HEK293T (cell line): ENCODE data around the gene PALLD.

Experiments used
- CTCF ChIA-PET: fragments of 350-600 bp; formaldehyde crosslinking; extraction: SDS; loops from one replicate; lab custom pipeline; 2021; ENCODE audit warnings: antibody characterized with exemption, inconsistent platforms; lab: Yijun Ruan, JAX
- POLR2A ChIA-PET: fragments of 350-600 bp; formaldehyde crosslinking; extraction: SDS; loops from one replicate; lab custom pipeline; 2020; ENCODE audit warnings: antibody characterized with exemption, inconsistent platforms; lab: Yijun Ruan, JAX
- DNase-seq: peaks from one replicate; pipeline ENCODE4 v3.0.0; 2012; ENCODE audit warnings: mixed read lengths; ENCODE audit errors: extremely low spot score
- ARNT ChIP-seq: fragments of 450-650 bp; IDR thresholded peaks from 2 replicates; pipeline ENCODE4 v1.6.1; 2017; ENCODE audit warnings: mild to moderate bottlenecking
- BHLHE40 ChIP-seq: fragments of 450-650 bp; IDR thresholded peaks from 2 replicates; pipeline ENCODE4 v1.6.1; 2016; ENCODE audit warnings: mild to moderate bottlenecking, moderate library complexity, borderline replicate concordance
- CTBP1 ChIP-seq: fragments of 450-650 bp; IDR thresholded peaks from 2 replicates; pipeline ENCODE4 v1.6.1; 2016; ENCODE audit warnings: borderline replicate concordance
- ELF4 ChIP-seq: fragments of 450-650 bp; IDR thresholded peaks from 2 replicates; pipeline ENCODE4 v1.6.1; 2017; ENCODE audit warnings: antibody characterized with exemption
- FOXA1 ChIP-seq: fragments of 450-650 bp; IDR thresholded peaks from 2 replicates; pipeline ENCODE4 v1.6.1; 2016; ENCODE audit warnings: mild to moderate bottlenecking
- FOXK2 ChIP-seq: fragments of 450-650 bp; IDR thresholded peaks from 2 replicates; pipeline ENCODE4 v1.6.1; 2016; ENCODE audit warnings: mild to moderate bottlenecking
- FOXM1 ChIP-seq: fragments of 450-650 bp; IDR thresholded peaks from 2 replicates; pipeline ENCODE4 v1.6.1; 2017; ENCODE audit warnings: mild to moderate bottlenecking, borderline replicate concordance
- HDGF ChIP-seq: fragments of 450-650 bp; IDR thresholded peaks from 2 replicates; pipeline ENCODE4 v1.6.1; 2017; ENCODE audit warnings: antibody characterized with exemption, borderline replicate concordance
- L3MBTL2 ChIP-seq: fragments of 450-650 bp; conservative IDR thresholded peaks from 2 replicates; pipeline ENCODE4 v1.6.1; 2016; ENCODE audit warnings: mild to moderate bottlenecking
- LEF1 ChIP-seq: fragments of 450-650 bp; IDR thresholded peaks from 2 replicates; pipeline ENCODE4 v1.6.1; 2017; ENCODE audit warnings: mild to moderate bottlenecking, borderline replicate concordance
- NFRKB ChIP-seq: fragments of 450-650 bp; IDR thresholded peaks from 2 replicates; pipeline ENCODE4 v1.6.1; 2016; ENCODE audit warnings: mild to moderate bottlenecking, moderate library complexity
- SP1 ChIP-seq: fragments of 450-650 bp; IDR thresholded peaks from 2 replicates; pipeline ENCODE4 v1.6.1; 2017
- SUZ12 ChIP-seq: fragments of 450-650 bp; IDR thresholded peaks from 2 replicates; pipeline ENCODE4 v1.6.1; 2016; ENCODE audit warnings: mild to moderate bottlenecking
- TARDBP ChIP-seq: fragments of 450-650 bp; IDR thresholded peaks from 2 replicates; pipeline ENCODE4 v1.6.1; 2016
- ZNF384 ChIP-seq: fragments of 450-650 bp; IDR thresholded peaks from 2 replicates; pipeline ENCODE4 v1.6.1; 2016
- TF ChIP-seq, protein P1 (sequence below): fragments of 450-650 bp; IDR thresholded peaks from 2 replicates; pipeline ENCODE4 v1.6.1; 2016

PALLD gene

DNA sequence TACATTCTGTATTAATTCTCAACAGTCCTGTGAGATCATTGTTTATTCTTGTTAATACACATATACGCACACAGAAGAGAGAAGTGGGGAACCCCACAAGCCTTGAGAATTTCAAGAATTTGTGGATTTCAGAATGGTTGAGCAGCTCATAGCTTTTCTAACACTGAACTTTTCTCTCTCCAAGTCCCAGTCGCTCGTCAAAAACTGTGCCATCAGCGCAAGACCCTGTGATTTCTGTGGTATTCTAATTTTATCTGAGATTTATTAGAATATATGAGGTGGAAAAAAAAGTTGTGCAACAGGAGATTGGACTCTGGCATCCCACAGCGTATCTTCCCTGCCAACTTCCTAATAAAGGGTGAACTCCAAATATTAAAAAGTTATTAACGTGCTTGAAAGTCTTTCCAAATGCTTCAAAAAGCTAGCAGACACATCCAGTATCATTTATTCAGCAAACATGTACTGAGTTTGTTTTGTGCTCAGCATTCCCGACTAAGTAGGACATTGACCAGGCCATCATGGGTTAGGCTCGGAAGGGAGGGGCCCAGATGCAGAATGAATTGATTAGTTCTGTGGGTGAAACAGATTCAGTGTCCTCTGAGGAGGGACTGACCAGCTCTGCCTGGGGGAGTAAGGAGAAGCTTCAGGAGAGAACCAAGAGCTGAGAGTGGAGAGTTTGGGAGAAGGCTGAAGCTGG, 347.6 kb downstream of the PALLD start:
- POLR2A ChIA-PET, result no interaction called here
- CTCF ChIA-PET, result no interaction called here
- DNase-seq, result no peak
- TF ChIP-seq FOXM1 (no peak), CTBP1 (no peak), BHLHE40 (no peak), FOXA1 (no peak), ZNF384 (no peak), ELF4 (no peak), SUZ12 (no peak), SP1 (no peak), LEF1 (no peak)
- TF ChIP-seq, protein P1, sequence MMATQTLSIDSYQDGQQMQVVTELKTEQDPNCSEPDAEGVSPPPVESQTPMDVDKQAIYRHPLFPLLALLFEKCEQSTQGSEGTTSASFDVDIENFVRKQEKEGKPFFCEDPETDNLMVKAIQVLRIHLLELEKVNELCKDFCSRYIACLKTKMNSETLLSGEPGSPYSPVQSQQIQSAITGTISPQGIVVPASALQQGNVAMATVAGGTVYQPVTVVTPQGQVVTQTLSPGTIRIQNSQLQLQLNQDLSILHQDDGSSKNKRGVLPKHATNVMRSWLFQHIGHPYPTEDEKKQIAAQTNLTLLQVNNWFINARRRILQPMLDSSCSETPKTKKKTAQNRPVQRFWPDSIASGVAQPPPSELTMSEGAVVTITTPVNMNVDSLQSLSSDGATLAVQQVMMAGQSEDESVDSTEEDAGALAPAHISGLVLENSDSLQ, result no peak

DNA sequence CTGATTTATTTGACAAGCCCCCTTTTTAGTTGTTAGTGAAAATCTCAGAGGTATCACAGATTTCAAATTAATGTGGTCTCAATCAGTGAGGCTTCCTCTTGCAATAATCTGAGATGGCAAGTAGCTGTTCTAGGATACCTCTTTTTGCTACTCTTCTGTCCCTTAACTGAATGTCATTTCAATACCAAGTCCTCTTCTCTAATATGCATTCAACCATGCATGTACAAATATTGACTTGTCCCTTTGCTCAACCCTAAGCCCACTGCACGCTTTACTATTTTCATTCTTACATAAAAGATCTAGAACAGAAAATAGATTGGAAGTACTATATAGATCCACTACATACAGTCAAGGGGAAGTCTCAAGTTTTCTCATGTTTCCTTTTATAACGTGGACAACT, 349.0 kb downstream of the PALLD start:
- CTCF ChIA-PET, result interaction anchor here (1.1 kb wide), 1 partner anchor 14 kb away, joined by 3 read pairs; no protein-coding TSS in a partner anchor
- POLR2A ChIA-PET, result interaction anchor here (0.6 kb wide), 1 partner anchor 14 kb away, joined by 3 read pairs; no protein-coding TSS in a partner anchor
- no peak for DNase-seq
- TF ChIP-seq ARNT, result no peak
- no peak for TF ChIP-seq ELF4
- no peak for TF ChIP-seq BHLHE40
- no peak for TF ChIP-seq HDGF
- TF ChIP-seq FOXM1, result no peak
- TF ChIP-seq FOXK2, result no peak
- no peak for TF ChIP-seq SP1
- no peak for TF ChIP-seq LEF1
- TF ChIP-seq TARDBP, result no peak
- TF ChIP-seq ZNF384, result no peak
- TF ChIP-seq, protein P1, result no peak
- TF ChIP-seq SUZ12, result no peak
- TF ChIP-seq NFRKB, result no peak
- TF ChIP-seq CTBP1, result no peak
- TF ChIP-seq FOXA1, result no peak
- TF ChIP-seq L3MBTL2, result no peak

DNA sequence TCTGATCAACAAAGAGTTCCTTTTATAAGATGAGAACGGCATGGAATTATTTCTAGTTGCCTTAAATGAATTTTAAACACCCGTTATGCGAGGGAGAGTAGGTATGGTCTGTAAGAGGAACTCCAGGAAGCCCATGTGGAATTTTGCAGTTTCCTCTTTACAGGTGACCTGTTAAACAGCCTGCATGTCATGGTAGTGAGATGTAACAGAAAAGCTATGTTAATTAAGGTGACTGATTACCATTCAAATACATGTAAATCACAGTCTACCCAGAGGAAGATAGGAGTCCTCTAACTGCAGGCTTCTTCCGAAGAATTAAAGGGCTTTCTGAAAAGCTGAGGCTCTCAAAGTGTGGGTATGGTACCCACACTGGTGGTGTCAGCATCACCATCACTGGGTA, 349.6 kb downstream of the PALLD start:
- DNase-seq, result no peak
- POLR2A ChIA-PET, result interaction anchor here (0.6 kb wide), 1 partner anchor 15 kb away, joined by 3 read pairs; no protein-coding TSS in a partner anchor
- TF ChIP-seq ELF4 (no peak), FOXK2 (no peak), CTBP1 (no peak), HDGF (no peak), LEF1 (no peak), BHLHE40 (no peak), ZNF384 (no peak), NFRKB (no peak), FOXM1 (no peak), L3MBTL2 (no peak), SUZ12 (no peak), FOXA1 (no peak), SP1 (no peak), ARNT (no peak), TARDBP (no peak)
- TF ChIP-seq, protein P1, result no peak
- CTCF ChIA-PET, result interaction anchor here (0.5 to 1.1 kb wide), 2 partner anchors 14 to 102 kb away, joined by 3 read pairs; no protein-coding TSS in a partner anchor

DNA sequence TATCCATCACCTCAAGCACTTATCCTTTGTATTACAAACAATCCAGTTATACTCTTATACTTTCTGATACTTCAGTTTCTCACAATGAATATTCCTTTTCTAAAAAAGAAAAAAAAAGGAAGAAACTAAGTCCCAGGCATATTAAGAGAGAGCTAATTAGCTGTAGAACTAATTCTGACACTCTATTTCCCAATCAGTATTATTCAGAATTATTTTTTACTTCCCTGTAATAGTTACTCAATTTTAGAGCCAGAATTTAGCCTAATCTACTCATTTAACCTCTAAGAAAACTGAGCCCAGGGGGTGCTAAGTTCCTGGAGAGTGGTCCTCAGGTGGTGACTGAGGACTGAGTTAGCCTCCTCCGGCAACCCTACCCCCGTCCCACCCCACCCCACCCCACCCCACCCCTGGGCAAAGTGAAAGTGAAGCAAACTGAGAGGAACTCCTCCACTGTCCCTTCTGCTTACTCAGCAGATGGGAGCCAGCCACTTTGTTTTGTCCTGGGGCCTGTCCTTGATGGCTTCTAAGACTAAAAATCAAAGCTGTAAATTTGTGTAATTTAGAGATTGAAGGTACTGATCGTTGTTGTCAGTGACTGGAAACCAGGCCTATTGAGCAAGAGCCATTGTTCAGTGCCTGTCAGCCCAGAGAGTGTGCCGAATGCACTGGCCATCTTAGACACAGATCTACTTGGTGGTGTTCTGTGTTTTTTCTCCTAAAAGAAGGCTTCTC, 351.1 kb downstream of the PALLD start:
- CTCF ChIA-PET, result interaction anchor here (0.6 to 1.3 kb wide), 3 partner anchors 10 to 436 kb away, joined by 3 to 4 read pairs (median 3); no protein-coding TSS in a partner anchor
- POLR2A ChIA-PET, result interaction anchor here (0.8 to 1.6 kb wide), 3 partner anchors 10 to 16 kb away, joined by 3 to 7 read pairs (median 4); no protein-coding TSS in a partner anchor
- TF ChIP-seq FOXM1 (no peak), NFRKB (no peak), L3MBTL2 (no peak), FOXA1 (no peak), ELF4 (no peak), FOXK2 (no peak), CTBP1 (no peak), ARNT (no peak), BHLHE40 (no peak), ZNF384 (no peak), SUZ12 (no peak), SP1 (no peak), LEF1 (no peak), HDGF (no peak), TARDBP (no peak)
- TF ChIP-seq, protein P1, result no peak
- DNase-seq, result no peak
